DND-41 (cell line): Measurements from ENCODE around the gene HSBP1.

Source experiments
- ATAC-seq: fragments of 200-7000 bp; cut with Tn5 transposase; 3 replicates; pipeline ENCODE4 v1.9.1; 2021; ENCODE audit warnings: low read depth; ENCODE audit not compliant: insufficient read depth
- DNase-seq: peaks from one replicate; pipeline ENCODE4 v3.0.0-alpha.2; 2020
- H2AFZ ChIP-seq: 2 replicates; pipeline ENCODE4 v1.6.0; 2012; ENCODE audit warnings: low read depth, low read length
- H3K27ac ChIP-seq: 2 replicates; pipeline ENCODE4 v1.5.1; 2012; ENCODE audit warnings: low read length, inconsistent platforms
- H3K27me3 ChIP-seq: fragments of 200-600 bp; sonication (generic); 2 replicates; pipeline ENCODE4 v1.6.0; 2012; ENCODE audit warnings: low read length, mild to moderate bottlenecking, inconsistent platforms; ENCODE audit not compliant: insufficient read depth, poor library complexity
- H3K36me3 ChIP-seq: 2 replicates; pipeline ENCODE4 v1.5.1; 2012; ENCODE audit warnings: low read length, inconsistent platforms; ENCODE audit not compliant: insufficient read depth
- H3K4me1 ChIP-seq: 2 replicates; pipeline ENCODE4 v1.5.1; 2012; ENCODE audit warnings: mild to moderate bottlenecking, low read length; ENCODE audit not compliant: insufficient read depth
- H3K4me2 ChIP-seq: 2 replicates; pipeline ENCODE4 v1.6.0; 2012; ENCODE audit warnings: mild to moderate bottlenecking, moderate library complexity, low read length, inconsistent platforms; ENCODE audit not compliant: insufficient read depth
- H3K4me3 ChIP-seq, 2 experiments: fragments of 200-600 bp in 1 of 2; shearing (Covaris generic) in 1 of 2; 2 replicates each; pipeline ENCODE4 v1.5.1; 2012 to 2016; ENCODE audit warnings: inconsistent platforms in 2 of 2, low read length in 2 of 2, mild to moderate bottlenecking in 2 of 2, low read depth in 1 of 2, moderate library complexity in 1 of 2
- H3K79me2 ChIP-seq: 2 replicates; pipeline ENCODE4 v1.6.0; 2012; ENCODE audit warnings: low read length, inconsistent platforms; ENCODE audit not compliant: insufficient read depth
- H3K9ac ChIP-seq: 2 replicates; pipeline ENCODE4 v1.6.0; 2012; ENCODE audit warnings: low read depth, mild to moderate bottlenecking, inconsistent platforms, low read length, moderate library complexity
- H3K9me3 ChIP-seq: 2 replicates; pipeline ENCODE4 v1.5.1; 2012; ENCODE audit warnings: low read length, moderate library complexity, mild to moderate bottlenecking, inconsistent platforms; ENCODE audit not compliant: insufficient read depth, severe bottlenecking
- H4K20me1 ChIP-seq: 2 replicates; pipeline ENCODE4 v1.6.0; 2012; ENCODE audit warnings: low read length; ENCODE audit not compliant: insufficient read depth
- EZH2 ChIP-seq: IDR thresholded peaks from 3 replicates; pipeline ENCODE4 v1.6.1; 2012; ENCODE audit warnings: borderline replicate concordance, low read depth, mild to moderate bottlenecking, moderate library complexity, low read length, inconsistent platforms; ENCODE audit not compliant: severe bottlenecking
- TF ChIP-seq, protein P1 (sequence below): IDR thresholded peaks from 2 replicates; pipeline ENCODE4 v1.5.1; 2012; ENCODE audit warnings: borderline replicate concordance, low read length, moderate library complexity, mild to moderate bottlenecking; ENCODE audit not compliant: poor library complexity, severe bottlenecking; ENCODE audit errors: extremely low read depth

HSBP1 gene

DNA sequence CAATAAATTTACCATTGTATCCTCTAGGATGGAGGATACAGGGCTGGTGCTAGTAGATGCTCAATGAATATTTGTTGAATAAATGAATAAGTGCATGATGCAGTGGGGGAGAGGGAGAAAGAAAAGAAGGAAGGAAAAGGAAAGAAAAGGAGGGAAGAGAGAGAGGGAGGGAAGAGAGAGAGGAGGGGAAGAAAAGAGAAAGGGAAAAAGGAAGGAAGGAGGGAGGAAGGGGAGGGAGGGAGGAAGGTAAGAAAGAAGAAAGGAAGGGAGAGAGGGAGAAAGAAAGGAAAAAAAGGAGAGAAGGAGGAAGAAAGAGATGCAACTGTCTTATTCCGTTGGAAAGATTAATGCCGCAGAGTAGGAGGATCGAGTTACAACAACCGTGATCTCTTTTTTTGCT is 30.4 kb downstream of the HSBP1 start:
- Histone ChIP-seq H3K9me3 (no peaks in the 10 kb centered on the region), H3K79me2 (no peaks in the 10 kb centered on the region), H3K4me2 (no peak overlapping the region), H3K27ac (no peak overlapping the region), H3K36me3 (no peaks in the 10 kb centered on the region), H4K20me1 (no peaks in the 10 kb centered on the region), H3K4me3 (no peak overlapping the region), H3K27me3 (peaks cover 3% of the 10 kb centered on the region), H3K9ac (no peak overlapping the region), H2AFZ (no peak overlapping the region), H3K4me1 (peaks cover 10% of the 10 kb centered on the region)
- no peak for DNase-seq
- TF ChIP-seq, protein P1, sequence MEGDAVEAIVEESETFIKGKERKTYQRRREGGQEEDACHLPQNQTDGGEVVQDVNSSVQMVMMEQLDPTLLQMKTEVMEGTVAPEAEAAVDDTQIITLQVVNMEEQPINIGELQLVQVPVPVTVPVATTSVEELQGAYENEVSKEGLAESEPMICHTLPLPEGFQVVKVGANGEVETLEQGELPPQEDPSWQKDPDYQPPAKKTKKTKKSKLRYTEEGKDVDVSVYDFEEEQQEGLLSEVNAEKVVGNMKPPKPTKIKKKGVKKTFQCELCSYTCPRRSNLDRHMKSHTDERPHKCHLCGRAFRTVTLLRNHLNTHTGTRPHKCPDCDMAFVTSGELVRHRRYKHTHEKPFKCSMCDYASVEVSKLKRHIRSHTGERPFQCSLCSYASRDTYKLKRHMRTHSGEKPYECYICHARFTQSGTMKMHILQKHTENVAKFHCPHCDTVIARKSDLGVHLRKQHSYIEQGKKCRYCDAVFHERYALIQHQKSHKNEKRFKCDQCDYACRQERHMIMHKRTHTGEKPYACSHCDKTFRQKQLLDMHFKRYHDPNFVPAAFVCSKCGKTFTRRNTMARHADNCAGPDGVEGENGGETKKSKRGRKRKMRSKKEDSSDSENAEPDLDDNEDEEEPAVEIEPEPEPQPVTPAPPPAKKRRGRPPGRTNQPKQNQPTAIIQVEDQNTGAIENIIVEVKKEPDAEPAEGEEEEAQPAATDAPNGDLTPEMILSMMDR, result no peak
- TF ChIP-seq EZH2, result no peak
- no peak for ATAC-seq

DNA sequence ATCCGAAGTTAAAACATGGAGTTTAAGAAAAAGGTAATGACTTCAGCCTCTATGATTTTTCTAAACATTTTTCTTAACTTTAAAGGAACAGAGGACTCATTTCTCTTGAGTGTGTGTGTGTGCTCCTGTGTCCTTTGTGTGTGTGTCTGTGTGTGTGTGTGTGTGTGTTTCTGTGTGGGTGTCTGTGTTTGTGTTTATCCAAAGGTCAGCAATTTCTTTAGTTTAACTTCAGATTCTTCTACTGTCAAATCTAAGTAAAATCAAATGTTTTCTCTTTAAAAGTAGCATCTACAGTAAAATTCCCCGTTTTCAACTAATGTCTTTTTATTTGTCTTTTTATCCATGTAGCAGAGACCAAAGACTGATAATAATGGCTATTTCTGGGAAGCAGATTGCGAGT is 31.8 kb downstream of the HSBP1 start:
- no peak overlapping the region for H3K9ac ChIP-seq
- TF ChIP-seq, protein P1, result no peak
- TF ChIP-seq EZH2, result no peak
- no peaks in the 10 kb centered on the region for H3K9me3 ChIP-seq
- H4K20me1 ChIP-seq, result no peaks in the 10 kb centered on the region
- peaks cover 3% of the 10 kb centered on the region for H3K27me3 ChIP-seq
- no peak overlapping the region for H3K27ac ChIP-seq
- H3K4me1 ChIP-seq, result peaks cover 10% of the 10 kb centered on the region
- ATAC-seq (no peak), DNase-seq (no peak)
- H3K36me3 ChIP-seq, result no peaks in the 10 kb centered on the region
- H3K79me2 ChIP-seq, result no peaks in the 10 kb centered on the region
- H3K4me2 ChIP-seq, result no peak overlapping the region
- H3K4me3 ChIP-seq, result no peak overlapping the region
- no peak overlapping the region for H2AFZ ChIP-seq

DNA sequence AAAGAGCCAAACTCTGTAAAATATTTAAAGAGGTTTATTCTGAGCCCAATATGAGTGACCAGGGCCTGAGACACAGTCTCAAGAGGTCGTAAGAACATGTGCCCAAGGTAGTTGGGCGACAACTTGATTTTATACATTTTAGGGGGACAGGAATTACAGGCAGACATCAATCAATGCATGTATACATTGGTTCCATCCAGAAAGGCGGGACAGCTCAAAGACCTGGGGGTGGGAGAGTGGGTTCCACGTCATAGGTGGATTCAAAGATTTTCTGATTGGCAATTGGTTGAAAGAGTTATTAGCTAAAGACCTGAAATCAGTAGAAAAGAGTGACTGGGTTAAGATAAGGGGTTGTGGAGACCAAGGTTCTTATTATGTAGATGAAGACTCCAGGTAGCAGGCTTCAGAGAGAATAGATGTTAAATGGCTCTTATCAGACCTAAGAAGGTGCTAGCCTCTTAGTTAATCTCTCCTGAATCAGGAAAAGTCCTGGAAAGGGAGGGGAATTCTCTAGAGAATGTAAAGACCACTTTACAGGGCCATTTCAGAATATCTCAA is 32.4 kb downstream of the HSBP1 start:
- Histone ChIP-seq H3K9ac (no peak overlapping the region), H3K9me3 (no peaks in the 10 kb centered on the region), H3K27ac (no peak overlapping the region), H3K36me3 (no peaks in the 10 kb centered on the region), H2AFZ (no peak overlapping the region), H4K20me1 (no peaks in the 10 kb centered on the region), H3K4me1 (peaks cover 10% of the 10 kb centered on the region), H3K4me2 (no peak overlapping the region), H3K79me2 (no peaks in the 10 kb centered on the region), H3K4me3 (no peak overlapping the region), H3K27me3 (peaks cover 3% of the 10 kb centered on the region)
- ATAC-seq (no peak), DNase-seq (no peak)
- no peak for TF ChIP-seq EZH2
- TF ChIP-seq, protein P1, result no peak

DNA sequence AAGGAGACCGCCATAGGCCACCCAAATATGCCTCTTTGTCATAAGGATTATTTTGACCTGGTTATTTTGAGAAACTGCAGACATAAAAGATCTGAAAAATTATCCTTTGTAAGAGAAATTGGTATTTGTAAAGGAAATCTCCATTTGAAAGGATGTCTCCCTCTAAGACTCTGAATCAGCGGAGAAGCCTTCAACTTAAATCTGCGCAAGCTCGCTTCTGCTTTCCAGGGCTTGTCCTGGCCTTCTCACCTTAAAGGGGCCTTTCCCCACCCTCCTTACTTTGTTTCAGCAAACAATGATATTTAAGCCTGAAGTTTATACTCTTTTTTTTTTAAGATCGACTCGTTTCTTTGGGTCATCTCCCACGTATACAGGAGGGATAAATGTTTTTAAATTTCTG is 34.5 kb downstream of the HSBP1 start:
- Histone ChIP-seq H3K9ac (no peak overlapping the region), H3K27me3 (peaks cover 3% of the 10 kb centered on the region), H3K27ac (no peak overlapping the region), H3K4me2 (no peak overlapping the region), H3K9me3 (no peaks in the 10 kb centered on the region), H4K20me1 (no peaks in the 10 kb centered on the region), H3K4me1 (no peaks in the 10 kb centered on the region), H3K36me3 (no peaks in the 10 kb centered on the region), H2AFZ (no peak overlapping the region), H3K79me2 (no peaks in the 10 kb centered on the region), H3K4me3 (no peak overlapping the region)
- TF ChIP-seq, protein P1, result no peak
- TF ChIP-seq EZH2, result no peak
- DNase-seq (no peak), ATAC-seq (no peak)
